Measurements from ENCODE around the gene GPR152.
"Not testable (repeated sequence)": the region's sequence is repeated elsewhere in the genome, so short reads cannot be mapped to it uniquely, and the experiment has no call there.

Gene GPR152

DNA sequence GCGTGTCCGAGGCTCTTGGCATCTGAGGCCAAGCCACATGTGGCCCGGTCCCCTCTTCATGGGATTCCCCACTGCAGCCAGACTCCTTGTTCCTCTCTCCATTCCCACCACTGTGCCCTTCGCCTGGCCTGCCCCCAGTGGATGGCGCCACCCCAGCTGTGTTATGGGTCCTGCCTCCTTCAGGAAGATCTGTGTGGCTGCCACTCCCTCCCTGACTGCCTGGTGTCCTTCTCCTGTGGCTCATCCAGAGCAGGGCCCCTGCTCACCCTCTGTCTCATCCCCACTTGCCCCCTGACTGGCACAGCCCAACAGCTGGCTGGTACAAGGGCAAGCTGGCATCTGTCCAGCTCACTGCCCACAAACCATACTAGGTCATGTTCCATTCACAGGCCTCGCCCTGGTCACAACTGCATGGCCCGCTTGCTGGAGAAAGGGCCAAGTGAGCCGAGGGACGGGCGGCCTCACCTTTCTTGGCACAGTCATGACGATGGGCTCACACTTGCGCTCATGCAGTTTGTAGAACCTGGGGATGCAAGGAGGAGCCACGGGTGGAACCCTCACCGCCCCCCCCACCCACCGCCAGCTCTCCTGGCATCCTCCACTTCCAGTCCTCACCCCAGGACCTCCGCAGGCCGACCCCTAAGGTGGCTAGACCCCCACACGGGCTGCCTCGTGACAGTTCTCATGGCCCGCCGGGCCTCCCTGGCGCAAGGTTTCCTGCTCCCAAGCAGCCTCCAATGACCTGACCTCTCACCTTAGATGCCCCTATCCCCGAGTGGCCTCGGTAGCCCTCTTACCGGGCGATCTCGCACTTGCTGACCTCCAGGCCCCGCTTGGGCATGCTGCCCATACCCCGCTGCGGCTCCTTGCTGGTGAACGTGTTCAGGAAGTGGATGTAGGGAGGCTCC lies 13.0 kb downstream of the GPR152 start:
- peak; percentile 15 for DNase-seq

DNA sequence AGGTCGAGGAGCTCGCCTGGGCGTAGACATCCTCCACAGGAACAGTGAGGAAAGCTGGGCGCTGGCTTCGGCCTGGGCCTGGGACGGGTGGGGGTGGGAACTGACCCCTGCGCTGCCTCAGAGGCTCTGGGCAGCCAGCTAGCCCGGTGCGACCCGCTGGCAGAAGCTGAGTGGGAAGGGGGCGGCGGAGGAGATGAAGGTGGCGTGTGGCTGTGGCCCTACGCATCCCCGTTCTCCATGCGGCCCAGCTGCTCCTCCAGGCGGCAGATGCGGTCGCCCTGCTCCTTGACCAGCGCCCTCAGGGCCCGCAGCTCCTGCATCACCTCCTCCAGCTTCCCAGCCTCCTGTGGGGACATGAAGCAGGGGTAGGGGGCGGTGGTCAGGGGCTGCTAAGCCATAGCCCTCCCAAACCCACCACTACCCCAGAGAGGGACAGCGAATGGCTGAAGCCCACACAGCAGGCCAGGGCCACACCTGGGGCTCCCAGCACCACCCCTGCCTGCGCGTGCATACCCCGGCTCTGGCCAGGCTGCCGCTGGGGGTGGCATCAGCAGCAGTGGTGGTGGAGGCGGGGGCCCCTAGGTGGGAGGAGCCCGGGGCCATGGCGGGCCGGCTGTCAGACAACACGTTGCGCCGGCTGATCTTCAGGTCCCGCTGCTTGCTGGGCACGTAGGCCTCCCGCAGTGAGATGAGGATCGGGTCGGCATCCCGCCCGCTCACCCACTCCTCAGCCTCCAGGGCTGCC lies 14.2 kb downstream of the GPR152 start:
- DNase-seq, result no peak

DNA sequence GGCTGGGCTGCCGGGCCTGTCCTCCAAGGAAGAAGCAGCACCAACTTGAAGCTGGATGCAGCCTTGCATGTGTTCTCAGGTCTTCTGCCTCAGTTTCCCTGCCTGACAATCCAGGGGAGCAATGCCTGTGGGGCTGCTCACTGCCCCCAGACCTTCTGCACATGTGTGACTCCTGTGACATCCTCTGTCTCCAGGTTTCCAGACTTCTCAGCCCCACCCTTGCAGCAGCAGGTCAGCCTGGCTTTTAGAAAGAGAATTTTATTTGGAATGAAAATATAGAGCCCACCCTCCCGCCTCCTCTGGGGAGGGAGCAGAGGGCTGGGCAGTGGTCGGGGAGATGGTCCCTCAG lies 14.7 kb downstream of the GPR152 start:
- no peak for DNase-seq

DNA sequence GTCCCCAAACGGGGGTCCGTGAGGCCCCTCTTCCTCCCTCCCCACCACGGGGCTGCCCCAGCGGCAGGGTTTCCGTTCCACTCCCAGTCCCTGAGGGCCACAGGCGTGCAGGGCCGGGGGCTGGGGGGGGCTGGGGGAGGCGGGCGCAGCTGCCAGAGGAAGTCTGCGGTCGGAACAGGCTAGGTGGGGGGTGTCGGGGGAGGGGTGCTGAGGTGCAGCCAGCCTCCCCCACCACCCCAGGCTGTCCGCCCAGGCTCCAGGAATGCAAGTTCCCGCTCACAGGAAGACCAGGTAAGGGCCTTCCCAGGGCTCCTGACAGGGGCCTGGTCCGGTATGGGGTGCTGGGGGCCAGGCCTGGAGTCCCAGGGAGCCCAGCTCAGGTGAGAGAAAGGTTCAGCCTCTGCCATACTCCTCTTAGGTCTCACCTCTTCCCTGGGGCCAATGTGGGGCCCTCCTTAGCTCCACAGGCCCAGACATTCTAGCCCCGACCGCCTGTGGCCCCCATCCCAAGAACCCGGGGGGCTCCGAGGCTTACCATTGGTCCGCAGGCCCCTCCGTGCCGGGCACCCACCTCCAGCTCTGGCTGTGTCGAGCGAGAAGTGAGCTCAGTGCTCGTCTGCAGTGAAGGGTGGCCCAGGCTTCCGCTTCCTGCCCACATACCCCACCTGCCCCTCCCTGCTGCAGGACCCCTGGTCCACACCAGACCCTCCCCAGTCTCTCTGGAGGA lies 15.3 kb downstream of the GPR152 start, which contains the start of gene PTPRCAP:
PTPRCAP (minus strand) TSS at position 601 of the 727 bp plus-strand sequence; CDS start at position 538, 63 bp downstream.
- peak; percentile 22 for DNase-seq

DNA sequence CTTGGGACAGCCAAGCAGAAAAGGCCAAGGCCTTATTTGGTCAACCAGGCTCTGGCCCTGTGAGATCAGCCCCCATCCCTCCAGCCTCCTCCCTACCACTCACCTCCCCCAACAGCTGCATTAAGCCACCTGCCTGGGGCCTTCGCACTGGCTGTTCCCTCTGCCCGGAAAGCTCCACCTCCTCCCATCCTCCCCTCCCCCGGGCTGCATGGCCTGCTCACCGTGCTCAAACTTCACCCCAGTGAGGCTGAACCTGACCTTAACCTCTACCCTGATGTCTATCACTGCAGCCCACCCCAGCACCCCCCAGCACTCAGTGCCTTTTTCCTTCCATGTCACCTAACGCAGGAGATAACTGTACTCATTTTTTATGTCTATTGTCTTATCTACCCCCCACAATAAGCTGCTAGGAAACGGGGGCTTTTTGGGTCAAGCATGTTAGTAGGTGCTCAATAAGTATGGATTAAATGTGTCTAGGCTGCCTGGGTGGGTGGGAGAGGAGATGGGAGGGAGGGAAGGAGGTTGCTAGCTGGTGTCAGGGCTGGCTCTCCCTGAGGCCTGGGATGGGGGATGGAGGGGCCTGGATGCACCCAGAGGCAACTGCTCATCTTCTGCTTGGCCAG lies 16.0 kb downstream of the GPR152 start:
- peak; percentile 39 for DNase-seq

DNA sequence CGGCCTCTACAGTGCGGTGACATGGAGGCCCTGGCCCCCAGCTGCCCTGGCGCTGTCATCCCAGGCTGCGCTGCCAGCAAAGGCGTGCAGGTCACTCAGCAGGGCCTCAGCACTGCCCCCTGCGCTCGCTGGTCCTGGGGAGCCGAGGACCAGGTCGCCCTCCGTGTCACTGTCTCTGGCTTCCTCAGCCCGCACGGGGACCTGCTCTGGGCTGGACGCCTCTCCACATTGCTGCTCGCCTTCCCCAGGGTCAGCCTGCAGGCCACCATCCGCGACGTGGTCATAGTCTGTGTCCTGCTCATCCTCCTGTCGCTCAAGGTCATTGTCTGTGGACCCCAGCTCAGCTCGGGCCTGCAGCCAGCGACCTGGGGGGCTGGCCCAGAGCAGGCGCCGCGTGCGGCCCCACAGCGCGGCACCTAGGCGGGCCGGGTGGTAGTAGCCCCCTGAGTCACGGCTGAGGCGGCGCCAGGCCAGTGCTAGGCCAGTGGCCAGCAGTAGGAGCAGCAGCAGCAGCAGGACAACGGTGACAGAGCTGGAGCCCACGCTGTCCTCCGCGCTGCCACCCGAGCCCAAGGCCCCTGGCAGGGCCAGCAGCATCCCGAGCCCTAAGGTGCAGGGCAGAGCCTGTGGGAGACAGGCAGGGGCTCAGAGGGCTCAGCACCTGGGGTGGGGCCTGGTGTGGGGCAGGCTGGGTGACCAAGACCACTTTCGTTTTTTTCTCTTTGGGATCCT lies 16.6 kb downstream of the GPR152 start:
- DNase-seq, result no peak

DNA sequence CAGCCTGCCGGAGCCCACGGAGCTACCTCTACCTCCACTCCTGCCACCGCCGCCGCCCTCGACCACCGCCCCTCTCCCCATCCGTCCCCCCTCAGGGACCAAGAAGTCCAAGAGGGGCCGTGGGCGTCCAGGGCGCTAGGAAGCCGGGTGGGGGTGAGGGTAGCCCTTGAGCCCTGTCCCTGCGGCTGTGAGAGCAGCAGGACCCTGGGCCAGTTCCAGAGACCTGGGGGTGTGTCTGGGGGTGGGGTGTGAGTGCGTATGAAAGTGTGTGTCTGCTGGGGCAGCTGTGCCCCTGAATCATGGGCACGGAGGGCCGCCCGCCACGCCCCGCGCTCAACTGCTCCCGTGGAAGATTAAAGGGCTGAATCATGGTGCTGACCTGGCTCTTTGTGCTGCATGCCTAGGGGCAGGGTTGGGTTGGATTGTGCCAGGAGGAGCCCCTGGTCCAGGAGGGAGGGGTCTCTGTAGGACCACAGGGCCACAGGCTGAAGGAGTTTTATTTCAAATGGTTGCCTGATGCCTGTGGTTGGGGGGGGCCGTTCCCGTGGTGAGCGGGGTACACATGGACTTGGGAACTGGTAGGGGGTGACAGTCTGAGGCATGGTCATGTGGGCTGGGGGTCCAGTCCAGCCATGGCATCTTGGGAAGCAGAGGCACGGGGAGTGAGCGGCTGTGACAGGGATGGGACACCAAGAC lies 17.4 kb downstream of the GPR152 start:
- no peak for DNase-seq

GRCh38 chr11:67434395-67434881 lies 18.1 kb downstream of the GPR152 start:
- DNase-seq, result no peak

DNA sequence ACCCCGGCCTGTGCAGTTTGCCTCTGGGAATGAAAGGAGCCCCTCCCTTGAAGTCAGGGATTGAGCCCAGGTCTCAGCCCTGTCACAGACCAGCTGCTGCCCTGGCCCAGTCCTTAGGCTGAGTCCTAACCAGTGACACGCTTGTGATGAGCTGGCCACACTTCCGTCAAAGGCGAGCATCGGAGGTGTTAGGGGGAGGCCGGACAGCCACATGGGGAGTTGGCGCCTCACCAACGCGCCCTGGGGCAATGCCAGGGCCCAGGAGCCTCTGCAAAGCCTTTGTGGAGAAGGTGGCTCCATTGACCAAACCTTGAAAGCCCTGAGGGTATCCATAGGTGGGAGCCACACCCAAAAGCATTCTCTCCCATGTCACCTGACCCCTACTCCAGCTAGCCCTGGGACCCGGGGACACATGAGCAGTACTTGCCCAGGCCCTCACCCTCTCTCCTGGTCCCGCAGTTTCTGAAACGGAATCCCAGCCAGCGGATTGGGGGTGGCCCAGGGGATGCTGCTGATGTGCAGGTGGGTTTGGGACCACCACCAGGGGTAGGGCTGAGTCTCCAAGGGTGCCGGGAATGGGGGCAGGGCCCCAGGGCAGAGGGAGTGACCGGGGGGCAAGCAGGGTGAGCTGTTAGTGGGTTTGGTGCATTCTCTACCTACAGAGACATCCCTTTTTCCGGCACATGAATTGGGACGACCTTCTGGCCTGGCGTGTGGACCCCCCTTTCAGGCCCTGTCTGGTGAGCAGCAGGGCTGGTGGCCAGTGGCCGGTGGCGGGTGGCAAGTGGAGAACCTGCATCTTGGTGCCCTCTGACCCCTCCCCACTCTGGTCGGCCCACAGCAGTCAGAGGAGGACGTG lies 18.8 kb downstream of the GPR152 start:
- no peak for DNase-seq

GRCh38 chr11:67432655-67433349 lies 19.7 kb downstream of the GPR152 start:
- no peak for DNase-seq

- no peak for DNase-seq
These were observed 20.9 kb downstream of the GPR152 start for GRCh38 chr11:67431346-67432249.

- no peak for DNase-seq
These were observed 22.8 kb downstream of the GPR152 start for GRCh38 chr11:67429722-67430121.

DNA sequence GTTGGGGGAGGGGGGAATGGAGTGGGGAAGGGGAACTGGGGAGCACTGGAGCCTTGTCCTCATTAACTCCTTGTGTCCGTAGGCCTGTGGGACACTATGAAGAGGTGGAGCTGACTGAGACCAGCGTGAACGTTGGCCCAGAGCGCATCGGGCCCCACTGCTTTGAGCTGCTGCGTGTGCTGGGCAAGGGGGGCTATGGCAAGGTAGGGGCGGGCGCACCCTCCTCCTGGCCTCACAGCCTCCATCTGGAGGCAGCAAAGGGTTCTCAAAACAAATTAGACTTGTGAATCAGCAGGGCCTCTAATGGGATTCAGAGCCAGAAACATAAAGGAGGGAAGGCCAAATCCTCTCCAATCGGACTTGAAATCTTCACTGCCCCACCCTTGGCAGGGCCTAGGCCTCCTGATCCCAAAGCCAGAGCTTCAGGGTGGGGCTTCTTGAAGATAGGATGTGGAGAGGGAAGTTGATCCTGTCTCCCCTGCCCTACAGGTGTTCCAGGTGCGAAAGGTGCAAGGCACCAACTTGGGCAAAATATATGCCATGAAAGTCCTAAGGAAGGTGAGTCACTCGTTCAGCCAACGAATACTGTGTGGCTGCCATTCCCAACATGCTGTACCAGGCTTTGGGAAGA lies 23.4 kb downstream of the GPR152 start:
- DNase-seq, result no peak

DNA sequence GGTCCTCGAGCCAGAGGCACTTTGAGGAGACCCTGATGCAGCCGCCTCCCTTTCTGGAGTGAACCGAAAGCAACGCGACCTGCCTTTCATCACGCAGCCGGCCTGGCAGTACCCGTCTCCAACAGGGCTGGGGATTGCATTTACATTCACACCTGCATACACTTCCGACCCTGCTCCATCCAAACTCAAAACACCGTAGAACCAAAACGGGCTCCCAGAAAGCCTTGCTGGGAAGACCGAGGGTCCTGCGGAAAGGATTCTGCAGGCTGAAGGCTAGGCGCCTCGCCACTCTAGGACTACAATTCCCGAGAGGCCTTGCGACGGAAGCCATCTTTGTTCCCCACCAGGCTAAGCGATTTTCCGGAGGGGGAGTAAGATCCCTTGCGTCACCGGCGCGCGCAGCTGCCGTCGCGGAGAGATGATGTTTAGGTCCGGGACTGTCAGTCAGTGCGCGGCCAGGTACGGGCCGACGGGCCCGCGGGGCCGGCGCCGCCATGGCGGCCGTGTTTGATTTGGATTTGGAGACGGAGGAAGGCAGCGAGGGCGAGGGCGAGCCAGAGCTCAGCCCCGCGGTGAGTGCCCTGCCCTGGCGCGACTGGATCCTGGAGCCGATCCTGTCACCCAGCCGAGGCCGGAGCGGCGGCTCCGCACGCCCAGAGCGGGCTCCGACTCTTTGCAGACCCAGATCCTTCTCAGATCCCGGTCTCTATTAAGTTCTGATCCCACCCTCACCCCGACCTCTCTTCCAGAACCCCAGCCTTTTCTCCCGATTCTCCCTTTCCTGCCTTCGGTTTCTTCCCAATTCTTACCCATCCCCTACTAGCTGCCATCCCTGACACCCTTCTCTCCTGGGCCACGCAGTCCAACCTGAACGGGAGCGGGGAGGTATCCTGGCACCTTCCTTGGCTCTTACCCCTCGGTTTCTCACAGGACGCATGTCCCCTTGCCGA lies 24.2 kb downstream of the GPR152 start, which contains the start of gene RPS6KB2:
RPS6KB2 (plus strand) TSS at position 443 of the 950 bp plus-strand sequence; CDS start at position 495, 52 bp downstream.
- DNase-seq, result peak; percentile 96

GRCh38 chr11:67427364-67427859 lies 25.1 kb downstream of the GPR152 start:
- not testable (repeated sequence) for DNase-seq

- no peak for DNase-seq
These were observed 28.5 kb downstream of the GPR152 start for GRCh38 chr11:67423891-67424613.
